Measurements from ENCODE around the gene EIF2B2. TPM values are rescaled to one million over a fixed set of nuclear protein-coding genes. Genes with fewer than 3 reads are reported as not detected.

EIF2B2 gene
- total RNA-seq, 2 donors from 2014 or later = 12.9 to 17.1 TPM

DNA sequence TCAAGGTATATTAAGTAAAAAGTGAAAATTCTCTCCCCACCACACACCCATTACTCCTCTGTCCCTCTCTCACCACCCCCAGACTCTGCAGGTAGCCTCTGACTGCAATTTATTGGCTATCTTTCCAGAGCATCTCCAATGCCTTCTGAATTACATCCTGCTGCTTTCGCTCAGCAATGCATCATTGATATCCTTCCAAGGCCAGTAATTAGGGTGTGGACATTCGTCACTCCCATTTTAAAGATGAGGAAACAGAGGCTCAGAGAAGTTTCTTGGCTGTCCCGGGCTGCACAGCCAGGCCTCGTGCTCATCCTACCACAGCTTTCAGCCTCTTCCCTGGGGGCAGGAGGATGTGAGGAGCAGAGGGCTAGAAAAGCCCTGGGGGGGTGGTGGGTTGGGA lies 23.7 kb upstream of the EIF2B2 start:
- DNase-seq = no peak
- Histone ChIP-seq H3K27me3 (no peaks in the 10 kb centered on the region), H3K27ac (no peak overlapping the region), H3K4me3 (no peak overlapping the region), H3K9me3 (no peaks in the 10 kb centered on the region), H3K36me3 (replicated peaks in 1 of 2; ENCODE audit: insufficient read depth in 1 of 2, low read depth in 2 of 2) (no peaks in the 10 kb centered on the region), H3K4me1 (no peaks in the 10 kb centered on the region)
- ATAC-seq = no peak
- 79 to 91% methylated on average over 4 of the region's 4 CpGs for WGBS, 2 donors
- intact Hi-C loops (cut with DNase I) = no loop called here
- TF ChIP-seq CTCF (IDR thresholded peaks at IDR 0.05) = no peak
- no peak for TF ChIP-seq POLR2A (IDR thresholded peaks at IDR 0.05)

- Histone ChIP-seq H3K27ac (no peak overlapping the region), H3K4me1 (no peaks in the 10 kb centered on the region), H3K36me3 (replicated peaks in 1 of 2; ENCODE audit: insufficient read depth in 1 of 2, low read depth in 2 of 2) (no peaks in the 10 kb centered on the region), H3K9me3 (no peaks in the 10 kb centered on the region), H3K27me3 (no peaks in the 10 kb centered on the region), H3K4me3 (no peak overlapping the region)
- no peak for DNase-seq
- intact Hi-C loops (cut with DNase I) = no loop called here
- 77 to 79% methylated on average over 18 to 23 of the region's 23 CpGs for WGBS, 2 donors
- no peak for ATAC-seq
- TF ChIP-seq POLR2A (IDR thresholded peaks at IDR 0.05) (no peak), CTCF (IDR thresholded peaks at IDR 0.05) (no peak)
Measured at GRCh38 chr14:74979442-74980397, 23.0 kb upstream of the EIF2B2 start.

GRCh38 chr14:74980398-74980730 lies 22.4 kb upstream of the EIF2B2 start:
- H3K4me1 ChIP-seq = no peaks in the 10 kb centered on the region
- intact Hi-C loops (cut with DNase I) = no loop called here
- TF ChIP-seq POLR2A (IDR thresholded peaks at IDR 0.05) (no peak), CTCF (IDR thresholded peaks at IDR 0.05) (no peak)

DNA sequence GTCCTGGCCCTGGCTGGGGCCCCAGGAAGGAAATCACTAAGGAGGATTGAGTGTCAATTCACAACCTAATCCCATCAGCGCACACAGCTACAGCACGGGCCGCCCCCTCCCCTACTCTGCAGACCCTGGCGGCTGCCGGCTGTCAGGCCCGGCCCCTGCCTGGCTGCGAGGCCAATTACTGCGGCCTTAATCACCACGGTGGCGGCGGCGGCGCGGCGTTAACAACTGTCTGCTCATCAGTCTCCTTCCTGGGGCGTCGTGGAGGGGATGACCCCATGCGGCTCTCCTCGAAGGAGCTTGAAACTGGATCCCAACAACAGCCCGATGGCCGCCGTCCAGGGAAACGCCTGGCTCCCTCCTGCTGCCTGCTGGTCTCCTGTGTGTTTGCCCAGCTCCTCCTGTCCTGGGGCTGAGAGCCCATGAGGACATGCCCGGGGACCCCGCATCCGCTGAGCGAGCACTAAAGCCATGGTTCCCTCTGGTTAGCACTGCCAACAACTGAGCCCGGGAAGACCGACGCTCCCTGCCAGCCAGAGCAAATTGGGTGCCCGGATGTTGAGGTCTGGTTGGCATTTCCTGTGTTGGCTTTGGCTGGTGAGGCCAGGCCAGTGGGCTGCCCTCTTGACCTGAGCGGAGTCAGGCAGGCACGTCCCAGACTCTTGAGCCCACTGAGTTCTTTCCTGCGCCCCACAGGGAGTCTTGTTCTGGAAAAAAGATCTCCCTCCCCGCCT lies 21.8 kb upstream of the EIF2B2 start:
- TF ChIP-seq POLR2A (IDR thresholded peaks at IDR 0.05) (no peak), CTCF (IDR thresholded peaks at IDR 0.05) (no peak)
- Histone ChIP-seq H3K4me3 (no peak overlapping the region), H3K27ac (no peak overlapping the region), H3K27me3 (no peaks in the 10 kb centered on the region), H3K9me3 (no peaks in the 10 kb centered on the region), H3K4me1 (no peaks in the 10 kb centered on the region), H3K36me3 (replicated peaks in 1 of 2; ENCODE audit: insufficient read depth in 1 of 2, low read depth in 2 of 2) (no peaks in the 10 kb centered on the region)
- ATAC-seq (no peak), DNase-seq (no peak)
- WGBS, 2 donors = 61 to 72% methylated on average over 15 to 35 of the region's 35 CpGs
- intact Hi-C loops (cut with DNase I) = no loop called here

More at GRCh38 chr14:74980398-74980730, 22.4 kb upstream of the EIF2B2 start:
- Histone ChIP-seq H3K27ac (no peak overlapping the region), H3K27me3 (no peaks in the 10 kb centered on the region), H3K9me3 (no peaks in the 10 kb centered on the region), H3K4me3 (no peak overlapping the region), H3K36me3 (replicated peaks in 1 of 2; ENCODE audit: insufficient read depth in 1 of 2, low read depth in 2 of 2) (no peaks in the 10 kb centered on the region)
- 86 to 88% methylated on average over 4 of the region's 4 CpGs for WGBS, 2 donors
- ATAC-seq (no peak), DNase-seq (no peak)

Measured in body of pancreas (tissue), 4 donors.